ENCODE measurements around the gene EPDR1. TPM values are rescaled to one million over a fixed set of nuclear protein-coding genes. Genes with fewer than 3 reads are reported as not detected.

Gene EPDR1
- polyA plus RNA-seq, 1 experiment: 3.7 TPM

- H3K36me3 ChIP-seq (ENCODE audit: control insufficient read depth, insufficient read depth, low read length): no peaks in the 10 kb centered on the region
- DNase-seq (ENCODE audit: low read depth): no peak
- no peak for TF ChIP-seq CTCF (IDR thresholded peaks at IDR 0.05; ENCODE audit: insufficient read depth, low read depth, low read length)
- POLR2A ChIA-PET: no interaction called here
- CTCF ChIA-PET: no interaction called here
- H3K27me3 ChIP-seq (ENCODE audit: control insufficient read depth, insufficient read depth, low read length): no peaks in the 10 kb centered on the region
- H3K4me3 ChIP-seq (ENCODE audit: low read depth, low read length): no peak overlapping the region
These were observed 67.3 kb downstream of the EPDR1 start for GRCh38 chr7:37987732-37988131.

GRCh38 chr7:37988721-37989650, 68.5 kb downstream of the EPDR1 start:
- Histone ChIP-seq H3K27me3 (ENCODE audit: control insufficient read depth, insufficient read depth, low read length) (no peaks in the 10 kb centered on the region), H3K4me3 (ENCODE audit: low read depth, low read length) (no peak overlapping the region), H3K36me3 (ENCODE audit: control insufficient read depth, insufficient read depth, low read length) (no peaks in the 10 kb centered on the region)
- no peak for DNase-seq (ENCODE audit: low read depth)
- POLR2A ChIA-PET: no interaction called here
- CTCF ChIA-PET: no interaction called here
- no peak for TF ChIP-seq CTCF (IDR thresholded peaks at IDR 0.05; ENCODE audit: insufficient read depth, low read depth, low read length)

- TF ChIP-seq CTCF (IDR thresholded peaks at IDR 0.05; ENCODE audit: insufficient read depth, low read depth, low read length): no peak
- no peaks in the 10 kb centered on the region for H3K36me3 ChIP-seq (ENCODE audit: control insufficient read depth, insufficient read depth, low read length)
- no peak overlapping the region for H3K4me3 ChIP-seq (ENCODE audit: low read depth, low read length)
- POLR2A ChIA-PET: no interaction called here
- no peaks in the 10 kb centered on the region for H3K27me3 ChIP-seq (ENCODE audit: control insufficient read depth, insufficient read depth, low read length)
- CTCF ChIA-PET: no interaction called here
- DNase-seq (ENCODE audit: low read depth): no peak
These were observed 69.9 kb downstream of the EPDR1 start for GRCh38 chr7:37990337-37990736.

GRCh38 chr7:37993060-37993501, 72.6 kb downstream of the EPDR1 start:
- POLR2A ChIA-PET: no interaction called here
- no peak for DNase-seq (ENCODE audit: low read depth)
- Histone ChIP-seq H3K4me3 (ENCODE audit: low read depth, low read length) (no peak overlapping the region), H3K36me3 (ENCODE audit: control insufficient read depth, insufficient read depth, low read length) (no peaks in the 10 kb centered on the region), H3K27me3 (ENCODE audit: control insufficient read depth, insufficient read depth, low read length) (no peaks in the 10 kb centered on the region)
- TF ChIP-seq CTCF (IDR thresholded peaks at IDR 0.05; ENCODE audit: insufficient read depth, low read depth, low read length): no peak
- CTCF ChIA-PET: no interaction called here

- CTCF ChIA-PET: interaction anchor here (1.3 to 1.7 kb wide), 2 partner anchors 78 to 83 kb away, joined by 3 to 6 read pairs; partner anchors contain the start of gene SFRP4
- Histone ChIP-seq H3K27me3 (ENCODE audit: control insufficient read depth, insufficient read depth, low read length) (no peaks in the 10 kb centered on the region), H3K4me3 (ENCODE audit: low read depth, low read length) (no peak overlapping the region), H3K36me3 (ENCODE audit: control insufficient read depth, insufficient read depth, low read length) (no peaks in the 10 kb centered on the region)
- POLR2A ChIA-PET: no interaction called here
- peak; percentile 36 for DNase-seq (ENCODE audit: low read depth)
- no peak for TF ChIP-seq CTCF (IDR thresholded peaks at IDR 0.05; ENCODE audit: insufficient read depth, low read depth, low read length)
These were observed 79.2 kb downstream of the EPDR1 start for GRCh38 chr7:37999673-38000072.

All from BJ (cell line).